ENCODE results near the gene SGCD.

The SGCD gene

GRCh38 chr5:156681265-156681664, 354.3 kb downstream of the SGCD start:
- no peak overlapping the region for H3K4me3 ChIP-seq (ENCODE audit: low read depth, low read length)
- DNase-seq (ENCODE audit: low read depth), result no peak
- TF ChIP-seq, protein P1, sequence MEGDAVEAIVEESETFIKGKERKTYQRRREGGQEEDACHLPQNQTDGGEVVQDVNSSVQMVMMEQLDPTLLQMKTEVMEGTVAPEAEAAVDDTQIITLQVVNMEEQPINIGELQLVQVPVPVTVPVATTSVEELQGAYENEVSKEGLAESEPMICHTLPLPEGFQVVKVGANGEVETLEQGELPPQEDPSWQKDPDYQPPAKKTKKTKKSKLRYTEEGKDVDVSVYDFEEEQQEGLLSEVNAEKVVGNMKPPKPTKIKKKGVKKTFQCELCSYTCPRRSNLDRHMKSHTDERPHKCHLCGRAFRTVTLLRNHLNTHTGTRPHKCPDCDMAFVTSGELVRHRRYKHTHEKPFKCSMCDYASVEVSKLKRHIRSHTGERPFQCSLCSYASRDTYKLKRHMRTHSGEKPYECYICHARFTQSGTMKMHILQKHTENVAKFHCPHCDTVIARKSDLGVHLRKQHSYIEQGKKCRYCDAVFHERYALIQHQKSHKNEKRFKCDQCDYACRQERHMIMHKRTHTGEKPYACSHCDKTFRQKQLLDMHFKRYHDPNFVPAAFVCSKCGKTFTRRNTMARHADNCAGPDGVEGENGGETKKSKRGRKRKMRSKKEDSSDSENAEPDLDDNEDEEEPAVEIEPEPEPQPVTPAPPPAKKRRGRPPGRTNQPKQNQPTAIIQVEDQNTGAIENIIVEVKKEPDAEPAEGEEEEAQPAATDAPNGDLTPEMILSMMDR (IDR thresholded peaks at IDR 0.05; ENCODE audit: control insufficient read depth, extremely low read depth, insufficient read depth), result no peak

GRCh38 chr5:156682971-156683370, 356.0 kb downstream of the SGCD start:
- no peak overlapping the region for H3K4me3 ChIP-seq (ENCODE audit: low read depth, low read length)
- DNase-seq (ENCODE audit: low read depth), result no peak
- TF ChIP-seq, protein P1 (IDR thresholded peaks at IDR 0.05; ENCODE audit: control insufficient read depth, extremely low read depth, insufficient read depth), result no peak

DNA sequence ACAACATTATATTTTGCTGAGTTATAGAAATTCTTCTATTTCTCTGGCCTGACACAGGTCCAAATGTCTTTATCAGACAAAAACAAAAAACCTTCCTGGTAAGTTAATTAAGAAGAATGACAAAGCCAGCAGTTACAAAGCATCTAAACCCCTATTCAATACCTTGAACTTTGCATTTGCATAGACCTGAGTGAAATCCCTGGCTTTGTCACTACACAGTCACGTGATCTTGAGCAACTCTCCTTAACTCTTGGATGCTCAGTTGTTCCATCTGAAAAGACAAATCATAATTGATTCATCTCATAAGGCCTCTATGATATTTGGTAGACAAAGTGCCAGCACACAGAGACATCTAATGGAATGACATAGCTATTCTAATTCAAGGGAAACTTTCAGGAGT, 356.5 kb downstream of the SGCD start:
- no peak for DNase-seq (ENCODE audit: low read depth)
- TF ChIP-seq, protein P1 (IDR thresholded peaks at IDR 0.05; ENCODE audit: control insufficient read depth, extremely low read depth, insufficient read depth), result no peak
- no peak overlapping the region for H3K4me3 ChIP-seq (ENCODE audit: low read depth, low read length)

DNA sequence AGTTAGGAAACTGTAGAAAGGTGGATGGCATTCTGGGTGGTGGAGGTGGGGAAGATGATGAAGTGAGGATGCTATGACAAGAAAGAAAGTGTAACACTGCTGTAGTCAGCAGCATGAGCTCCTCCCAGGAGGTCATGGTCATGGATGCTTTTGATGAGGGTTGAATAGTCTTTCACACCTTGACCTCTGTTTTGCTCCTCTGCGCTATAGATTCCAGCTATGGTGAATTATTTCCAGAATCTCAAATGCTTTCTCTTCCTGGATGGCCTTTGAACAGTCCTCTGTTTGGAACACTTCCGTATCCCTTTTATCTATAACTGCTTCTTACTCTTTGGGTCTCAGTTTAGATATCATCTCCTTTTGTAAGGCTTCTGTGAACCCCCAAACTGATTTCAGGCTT, 357.3 kb downstream of the SGCD start:
- TF ChIP-seq, protein P1 (IDR thresholded peaks at IDR 0.05; ENCODE audit: control insufficient read depth, extremely low read depth, insufficient read depth), result no peak
- H3K4me3 ChIP-seq (ENCODE audit: low read depth, low read length), result no peak overlapping the region
- no peak for DNase-seq (ENCODE audit: low read depth)

DNA sequence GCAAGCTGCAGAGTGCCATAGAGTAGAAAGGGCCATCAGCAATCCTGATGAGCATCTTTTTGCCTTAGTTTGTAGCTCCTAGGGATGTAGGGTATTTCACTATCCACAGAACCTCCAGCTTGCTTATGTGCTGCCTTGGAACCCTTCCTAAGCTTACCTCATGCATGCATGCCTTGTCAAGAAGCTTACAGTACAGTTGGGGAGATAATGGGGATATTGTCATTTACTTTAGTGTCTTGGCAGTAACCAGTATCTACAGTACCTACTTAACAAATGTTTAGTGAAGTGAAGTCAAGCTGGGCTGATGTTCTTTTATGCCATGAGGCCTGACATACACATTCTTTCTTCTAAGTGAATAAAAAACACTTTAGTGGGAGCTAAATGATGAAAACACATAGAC, 358.5 kb downstream of the SGCD start:
- no peak overlapping the region for H3K4me3 ChIP-seq (ENCODE audit: low read depth, low read length)
- no peak for DNase-seq (ENCODE audit: low read depth)
- TF ChIP-seq, protein P1 (IDR thresholded peaks at IDR 0.05; ENCODE audit: control insufficient read depth, extremely low read depth, insufficient read depth), result no peak

DNA sequence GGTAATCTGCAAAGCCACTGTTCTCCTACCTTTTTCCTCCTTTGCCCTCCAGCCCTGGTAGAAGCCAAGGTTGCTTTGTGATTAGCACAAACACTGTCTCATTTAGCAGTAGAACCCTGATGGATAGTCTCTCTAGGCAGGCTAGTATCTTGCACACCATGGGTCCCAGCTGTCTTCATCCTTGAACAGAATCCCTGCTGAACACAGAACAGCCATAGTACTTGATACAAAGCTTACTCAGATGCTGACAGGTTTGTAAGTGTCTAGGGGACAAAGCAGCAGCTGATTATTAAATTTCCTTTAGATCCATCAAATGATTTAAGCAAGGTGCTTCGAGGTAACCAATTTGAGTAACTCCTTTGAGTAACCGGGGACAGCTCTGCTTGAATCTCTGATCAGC, 359.4 kb downstream of the SGCD start:
- no peak for DNase-seq (ENCODE audit: low read depth)
- no peak overlapping the region for H3K4me3 ChIP-seq (ENCODE audit: low read depth, low read length)
- TF ChIP-seq, protein P1 (IDR thresholded peaks at IDR 0.05; ENCODE audit: control insufficient read depth, extremely low read depth, insufficient read depth), result no peak

- no peak for DNase-seq (ENCODE audit: low read depth)
- H3K4me3 ChIP-seq (ENCODE audit: low read depth, low read length), result no peak overlapping the region
- TF ChIP-seq, protein P1 (IDR thresholded peaks at IDR 0.05; ENCODE audit: control insufficient read depth, extremely low read depth, insufficient read depth), result no peak
Measured at GRCh38 chr5:156686796-156687195, 359.8 kb downstream of the SGCD start.
